Endothelial cell of umbilical vein (primary cell): ENCODE measurements around the gene GC. TPM values are rescaled to one million over a fixed set of nuclear protein-coding genes. Genes with fewer than 3 reads are reported as not detected.

Experiments
- BruUV-seq: library from RNA; stranded (reverse); fragments of 400-500 nt; replicated peaks from 2 replicates; lab custom pipeline; 2021; lab: Mats Ljungman, UMichigan
- CTCF ChIA-PET: fragments of 300-600, 350-600 bp; sonication (Branson Sonifier 250); formaldehyde crosslinking; loops from one replicate; lab custom pipeline; 2021; ENCODE audit warnings: antibody characterized with exemption, inconsistent platforms; lab: Charles Lee
- POLR2A ChIA-PET: fragments of 300-600, 350-600 bp; sonication (Branson Sonifier 250); formaldehyde crosslinking; loops from one replicate; lab custom pipeline; 2021; ENCODE audit warnings: antibody characterized with exemption, inconsistent platforms; lab: Charles Lee
- DNase-seq: peaks from one replicate; pipeline ENCODE4 v3.0.0-alpha.2; 2011; ENCODE audit warnings: low read depth, low spot score
- FAIRE-seq: peaks from 2 replicates; lab custom pipeline; 2011; peaks lifted over from hg19 to GRCh38; lab: Jason Lieb, UNC
- H2AFZ ChIP-seq: 2 replicates; pipeline ENCODE4 v1.6.0; 2012; ENCODE audit warnings: low read depth, low read length, control low read depth, inconsistent platforms
- H3K27ac ChIP-seq: 2 replicates; pipeline ENCODE4 v1.5.1; 2011; ENCODE audit warnings: low read depth, mild to moderate bottlenecking, control low read depth, low read length, moderate library complexity; ENCODE audit not compliant: insufficient read depth
- H3K27me3 ChIP-seq, 2 experiments: 2 replicates each; pipeline versions ENCODE4 v1.6.0 to v1.6.1; 2011; ENCODE audit warnings: low read length in 2 of 2, mixed read lengths in 1 of 2; ENCODE audit not compliant: control insufficient read depth in 2 of 2, insufficient read depth in 2 of 2
- H3K36me3 ChIP-seq, 2 experiments: 2 replicates in 1 of 2; 3 replicates in 1 of 2; pipeline ENCODE4 v1.5.1; 2011; ENCODE audit warnings: low read length in 2 of 2, mild to moderate bottlenecking in 1 of 2, moderate library complexity in 1 of 2; ENCODE audit not compliant: control insufficient read depth in 2 of 2, insufficient read depth in 2 of 2; ENCODE audit errors: extremely low read depth in 1 of 2
- H3K4me1 ChIP-seq: 3 replicates; pipeline ENCODE4 v1.5.1; 2011; ENCODE audit warnings: mild to moderate bottlenecking, low read length; ENCODE audit not compliant: control insufficient read depth, insufficient read depth; ENCODE audit errors: extremely low read depth
- H3K4me2 ChIP-seq: 2 replicates; pipeline ENCODE4 v1.6.1; 2011; ENCODE audit warnings: low read length, control low read depth, mixed read lengths; ENCODE audit not compliant: insufficient read depth
- H3K4me3 ChIP-seq, 3 experiments: fragments of 200-600 bp in 1 of 3; sonication (generic), shearing (Covaris generic) in 1 of 3; replicated peaks in 1 of 3; 2 replicates each; pipeline ENCODE4 v1.5.1; 2011 to 2016; ENCODE audit warnings: control low read depth in 3 of 3, low read length in 3 of 3, mild to moderate bottlenecking in 2 of 3, inconsistent platforms in 1 of 3, low read depth in 1 of 3, moderate library complexity in 1 of 3; ENCODE audit not compliant: insufficient read depth in 1 of 3
- H3K79me2 ChIP-seq: 2 replicates; pipeline ENCODE4 v1.6.0; 2012; ENCODE audit warnings: low read length, inconsistent platforms; ENCODE audit not compliant: control insufficient read depth, insufficient read depth
- H3K9ac ChIP-seq: replicated peaks from 2 replicates; pipeline ENCODE3; 2011; ENCODE audit warnings: low read length, control low read depth; ENCODE audit not compliant: insufficient read depth; ENCODE audit errors: extremely low read depth
- H3K9me1 ChIP-seq: replicated peaks from 3 replicates; pipeline ENCODE4 v1.6.0; 2011; ENCODE audit warnings: mild to moderate bottlenecking, low read length; ENCODE audit not compliant: control insufficient read depth, insufficient read depth; ENCODE audit errors: extremely low read depth
- H3K9me3 ChIP-seq: replicated peaks from 2 replicates; pipeline ENCODE4 v1.5.1; 2012; ENCODE audit warnings: low read length, inconsistent platforms; ENCODE audit not compliant: control insufficient read depth, insufficient read depth
- H4K20me1 ChIP-seq: replicated peaks from 2 replicates; pipeline ENCODE3; 2011; ENCODE audit warnings: mild to moderate bottlenecking, low read length; ENCODE audit not compliant: control insufficient read depth, insufficient read depth; ENCODE audit errors: extremely low read depth
- EZH2 ChIP-seq: IDR thresholded peaks from 2 replicates; pipeline ENCODE4 v1.6.1; 2012; ENCODE audit warnings: borderline replicate concordance, low read depth, mild to moderate bottlenecking, moderate library complexity, low read length, inconsistent platforms; ENCODE audit not compliant: severe bottlenecking
- FOS ChIP-seq: IDR thresholded peaks from 2 replicates; pipeline ENCODE4 v1.6.1; 2011; ENCODE audit warnings: mild to moderate bottlenecking, low read length, moderate library complexity, borderline replicate concordance; ENCODE audit not compliant: insufficient read depth
- GATA2 ChIP-seq: IDR thresholded peaks from 2 replicates; pipeline ENCODE4 v1.7.0; 2011; ENCODE audit warnings: low read depth, mild to moderate bottlenecking, moderate library complexity, mixed read lengths, low read length; ENCODE audit not compliant: insufficient read length, insufficient read depth
- JUN ChIP-seq: IDR thresholded peaks from 2 replicates; pipeline ENCODE4 v1.6.1; 2011; ENCODE audit warnings: borderline replicate concordance, low read depth; ENCODE audit not compliant: insufficient read length, insufficient read depth
- MYC ChIP-seq: IDR thresholded peaks from one replicate; pipeline ENCODE4 v1.6.1; 2011; ENCODE audit warnings: mild to moderate bottlenecking, low read depth, low read length
- POLR2A ChIP-seq: IDR thresholded peaks from 2 replicates; pipeline ENCODE4 v1.6.1; 2012; ENCODE audit warnings: low read depth, mild to moderate bottlenecking, control low read depth, low read length
- POLR2AphosphoS5 ChIP-seq: IDR thresholded peaks from 2 replicates; pipeline ENCODE4 v1.6.1; 2012; ENCODE audit warnings: low read depth, mild to moderate bottlenecking, control low read depth, low read length, moderate library complexity; ENCODE audit not compliant: insufficient read depth
- dilution Hi-C: fragments of 300-500 bp; cut with MboI; formaldehyde crosslinking; loops from one replicate; pipeline ENCODE4 v1.15.0; 2019; ENCODE audit warnings: low sequenced_read_pairs; ENCODE audit not compliant: extremely low pct_ligation_motif_present
- intact Hi-C: fragments of 100-400 bp; cut with micrococcal nuclease; formaldehyde crosslinking; loops from one replicate; pipeline ENCODE4 v1.10.0; 2022
- polyA plus RNA-seq, 4 experiments: library from polyadenylated mRNA; depleted of rRNA in 3 of 4; stranded (reverse) in 3 of 4; unstranded in 1 of 4; fragments of >200 nt; gene quantifications; 2 replicates each; pipeline versions ENCODE4 v1.2.1 to v1.2.3, GENCODE V29; 2011 to 2012; ENCODE audit warnings: missing spikeins in 1 of 4
- total RNA-seq: library from RNA; stranded (reverse); gene quantifications from 2 replicates; pipeline ENCODE4 v1.2.3, GENCODE V29; 2021
- TF ChIP-seq, protein P1 (sequence below), 2 donors: IDR thresholded peaks; 1 replicate in 1 of 2; 2 replicates in 1 of 2; pipeline ENCODE4 v1.5.1; 2011; ENCODE audit warnings: low read length in 2 of 2, mild to moderate bottlenecking in 2 of 2, moderate library complexity in 2 of 2, control low read depth in 1 of 2, inconsistent platforms in 1 of 2, low read depth in 1 of 2; ENCODE audit not compliant: insufficient read depth in 1 of 2; ENCODE audit errors: extremely low read depth in 1 of 2
- TF ChIP-seq, protein P2 (sequence below): IDR thresholded peaks from 2 replicates; pipeline ENCODE4 v1.6.1; 2011; ENCODE audit not compliant: insufficient read depth, insufficient read length

GC gene
- total and polyA plus RNA-seq, 2 donors (not counting 3 experiments of a cell fraction or from before 2014, with no cell fraction given): not detected

GRCh38 chr4:71694961-71695360 is 88.9 kb downstream of the GC start:
- dilution Hi-C loops: no loop called here

DNA sequence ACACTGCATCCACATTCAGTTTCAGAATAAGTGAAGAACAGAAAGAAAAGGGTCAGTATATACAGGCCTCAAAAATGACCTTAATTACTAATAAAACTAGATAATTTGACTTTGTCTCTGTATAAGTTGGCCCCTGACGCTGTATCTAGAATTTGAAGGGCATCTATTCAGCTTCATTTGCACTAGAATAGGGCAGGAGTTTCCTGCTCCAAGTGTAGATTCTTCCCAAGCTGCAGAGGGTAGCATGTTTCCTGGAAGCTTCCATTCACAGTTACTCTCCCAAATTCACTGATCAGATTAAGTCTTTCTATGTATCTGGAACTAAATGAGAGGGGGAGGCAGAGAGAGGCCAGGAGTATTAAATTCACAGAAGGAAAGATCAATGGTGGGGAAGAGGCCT is 90.9 kb downstream of the GC start:
- BruUV-seq: no TSS peak
- H3K4me2 ChIP-seq: no peak overlapping the region
- no peaks in the 10 kb centered on the region for H3K79me2 ChIP-seq
- DNase-seq: no peak
- no peak for FAIRE-seq
- no peaks in the 10 kb centered on the region for H3K36me3 ChIP-seq
- H3K9ac ChIP-seq: no peak overlapping the region
- H3K4me3 ChIP-seq: no peak overlapping the region
- H3K4me1 ChIP-seq: no peaks in the 10 kb centered on the region
- H3K27ac ChIP-seq: no peak overlapping the region
- H3K9me3 ChIP-seq: no peaks in the 10 kb centered on the region
- H4K20me1 ChIP-seq: no peaks in the 10 kb centered on the region
- no peak overlapping the region for H2AFZ ChIP-seq
- intact Hi-C loops (no loop called here), dilution Hi-C loops (no loop called here)
- H3K9me1 ChIP-seq: no peaks in the 10 kb centered on the region
- POLR2A ChIA-PET: no interaction called here
- CTCF ChIA-PET: interaction anchor here (0.7 kb wide), 1 partner anchor 9 kb away, joined by 3 read pairs; no protein-coding TSS in a partner anchor
- TF ChIP-seq GATA2 (no peak), MYC (no peak), EZH2 (no peak), POLR2AphosphoS5 (no peak), JUN (no peak), POLR2A (no peak), FOS (no peak)
- TF ChIP-seq, protein P1, sequence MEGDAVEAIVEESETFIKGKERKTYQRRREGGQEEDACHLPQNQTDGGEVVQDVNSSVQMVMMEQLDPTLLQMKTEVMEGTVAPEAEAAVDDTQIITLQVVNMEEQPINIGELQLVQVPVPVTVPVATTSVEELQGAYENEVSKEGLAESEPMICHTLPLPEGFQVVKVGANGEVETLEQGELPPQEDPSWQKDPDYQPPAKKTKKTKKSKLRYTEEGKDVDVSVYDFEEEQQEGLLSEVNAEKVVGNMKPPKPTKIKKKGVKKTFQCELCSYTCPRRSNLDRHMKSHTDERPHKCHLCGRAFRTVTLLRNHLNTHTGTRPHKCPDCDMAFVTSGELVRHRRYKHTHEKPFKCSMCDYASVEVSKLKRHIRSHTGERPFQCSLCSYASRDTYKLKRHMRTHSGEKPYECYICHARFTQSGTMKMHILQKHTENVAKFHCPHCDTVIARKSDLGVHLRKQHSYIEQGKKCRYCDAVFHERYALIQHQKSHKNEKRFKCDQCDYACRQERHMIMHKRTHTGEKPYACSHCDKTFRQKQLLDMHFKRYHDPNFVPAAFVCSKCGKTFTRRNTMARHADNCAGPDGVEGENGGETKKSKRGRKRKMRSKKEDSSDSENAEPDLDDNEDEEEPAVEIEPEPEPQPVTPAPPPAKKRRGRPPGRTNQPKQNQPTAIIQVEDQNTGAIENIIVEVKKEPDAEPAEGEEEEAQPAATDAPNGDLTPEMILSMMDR (IDR thresholded peaks at IDR 0.05; ENCODE audit: extremely low read depth in 1 of 2, insufficient read depth in 1 of 2, low read depth in 1 of 2, low read length in 2 of 2): no peak
- TF ChIP-seq, protein P2, sequence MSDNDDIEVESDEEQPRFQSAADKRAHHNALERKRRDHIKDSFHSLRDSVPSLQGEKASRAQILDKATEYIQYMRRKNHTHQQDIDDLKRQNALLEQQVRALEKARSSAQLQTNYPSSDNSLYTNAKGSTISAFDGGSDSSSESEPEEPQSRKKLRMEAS: no peak
- H3K27me3 ChIP-seq: no peaks in the 10 kb centered on the region

More at GRCh38 chr4:71694961-71695360, 88.9 kb downstream of the GC start:
- BruUV-seq: no TSS peak
- FAIRE-seq (no peak), DNase-seq (no peak)
- Histone ChIP-seq H3K4me1 (no peaks in the 10 kb centered on the region), H3K27ac (no peak overlapping the region), H3K4me3 (no peak overlapping the region), H3K4me2 (no peak overlapping the region), H3K9me3 (no peaks in the 10 kb centered on the region), H4K20me1 (no peaks in the 10 kb centered on the region), H3K27me3 (no peaks in the 10 kb centered on the region), H3K36me3 (no peaks in the 10 kb centered on the region), H2AFZ (no peak overlapping the region), H3K9me1 (no peaks in the 10 kb centered on the region), H3K79me2 (no peaks in the 10 kb centered on the region), H3K9ac (no peak overlapping the region)
- intact Hi-C loops: no loop called here
- TF ChIP-seq POLR2A: no peak
- TF ChIP-seq, protein P2: no peak
- POLR2A ChIA-PET: no interaction called here
- CTCF ChIA-PET: interaction anchor here (0.6 kb wide), 1 partner anchor 235 kb away, joined by 3 read pairs; no protein-coding TSS in a partner anchor
